ENCODE measurements around the gene GDI2. TPM values are rescaled to one million over a fixed set of nuclear protein-coding genes. Genes with fewer than 3 reads are reported as not detected.
"Not testable (repeated sequence)": the region's sequence is repeated elsewhere in the genome, so short reads cannot be mapped to it uniquely, and the experiment has no call there.

The GDI2 gene
- total RNA-seq, 1 donor from 2014 or later = 173 TPM

GRCh38 chr10:5812283-5813090 is 747 bp downstream of the GDI2 start:
- DNase-seq (ENCODE audit: low spot score in 2 of 2) = peak in 1 of 2 donors; percentile 70
- no peaks in the 10 kb centered on the region for H3K27me3 ChIP-seq
- peak overlapping the region; percentile 95 to 98 for H3K27ac ChIP-seq
- intact Hi-C loops (cut with DNase I) = loop anchor here (1.0 to 10.0 kb wide), 6 partner anchors 61 to 995 kb away; partner anchors contain the start of genes ANKRD16, RBM17 and TASOR2
- H3K4me1 ChIP-seq = peaks cover 0 to 34% of the 10 kb centered on the region in 2 donors
- no peaks in the 10 kb centered on the region for H3K9me3 ChIP-seq
- H3K4me3 ChIP-seq = peak overlapping the region; percentile 87 to 90
- no peaks in the 10 kb centered on the region for H3K36me3 ChIP-seq
- no peak for TF ChIP-seq CTCF (IDR thresholded peaks at IDR 0.05)

DNA sequence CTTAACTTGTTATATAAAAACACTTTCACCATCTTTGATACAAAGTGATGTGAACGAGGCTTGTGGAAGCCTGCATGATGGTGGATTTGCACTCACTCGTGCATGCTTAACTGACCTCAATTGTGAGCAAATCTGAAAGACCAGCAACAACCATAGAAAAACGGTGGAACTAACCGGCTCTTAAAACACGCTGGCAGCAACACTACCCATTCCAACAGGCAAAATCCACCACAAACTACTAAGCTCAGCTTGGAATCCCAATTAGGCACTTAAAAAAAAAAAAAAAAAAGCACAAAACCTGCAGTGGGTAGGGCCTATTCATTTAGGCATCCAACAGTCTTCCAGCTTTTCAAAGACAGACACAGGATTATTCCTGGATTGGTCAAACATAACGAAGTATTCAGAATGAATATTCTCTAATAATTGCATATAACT is 1.8 kb downstream of the GDI2 start:
- H3K4me1 ChIP-seq = peaks cover 0 to 34% of the 10 kb centered on the region in 2 donors
- H3K9me3 ChIP-seq = no peaks in the 10 kb centered on the region
- DNase-seq (ENCODE audit: low spot score in 2 of 2) = no peak
- H3K27ac ChIP-seq = no peak overlapping the region
- peak overlapping the region; percentile 87 to 90 for H3K4me3 ChIP-seq
- no peaks in the 10 kb centered on the region for H3K36me3 ChIP-seq
- no peak for TF ChIP-seq CTCF (IDR thresholded peaks at IDR 0.05)
- intact Hi-C loops (cut with DNase I) = loop anchor here (5.0 to 10.0 kb wide), 2 partner anchors 367 to 994 kb away; no protein-coding TSS in a partner anchor
- H3K27me3 ChIP-seq = no peaks in the 10 kb centered on the region

DNA sequence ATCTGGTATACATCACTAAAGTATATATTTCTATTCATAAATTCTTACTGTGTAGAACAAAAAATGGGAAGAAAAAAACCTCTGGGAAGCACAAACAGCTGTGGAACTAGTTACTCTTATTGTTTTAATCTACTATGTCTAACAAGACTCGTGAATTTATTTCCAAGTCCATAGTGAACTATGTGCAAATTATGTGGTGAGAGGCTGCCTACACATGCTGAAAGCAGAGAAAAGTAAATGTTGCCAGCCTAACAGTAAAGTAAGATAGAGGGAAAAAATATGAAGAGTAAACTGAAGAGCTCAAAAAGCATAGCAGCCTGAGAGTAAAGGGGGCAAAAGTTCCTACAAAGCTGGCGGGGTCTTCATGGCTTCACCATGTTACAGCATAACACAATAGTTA is 3.0 kb downstream of the GDI2 start:
- H3K36me3 ChIP-seq = no peaks in the 10 kb centered on the region
- peaks cover 0 to 36% of the 10 kb centered on the region in 2 donors for H3K4me1 ChIP-seq
- no peak for TF ChIP-seq CTCF (IDR thresholded peaks at IDR 0.05)
- intact Hi-C loops (cut with DNase I) = loop anchor here (5.0 to 10.0 kb wide), 2 partner anchors 365 to 993 kb away; no protein-coding TSS in a partner anchor
- no peaks in the 10 kb centered on the region for H3K27me3 ChIP-seq
- no peak for DNase-seq (ENCODE audit: low spot score in 2 of 2)
- no peak overlapping the region for H3K27ac ChIP-seq
- no peak overlapping the region for H3K4me3 ChIP-seq
- no peaks in the 10 kb centered on the region for H3K9me3 ChIP-seq

DNA sequence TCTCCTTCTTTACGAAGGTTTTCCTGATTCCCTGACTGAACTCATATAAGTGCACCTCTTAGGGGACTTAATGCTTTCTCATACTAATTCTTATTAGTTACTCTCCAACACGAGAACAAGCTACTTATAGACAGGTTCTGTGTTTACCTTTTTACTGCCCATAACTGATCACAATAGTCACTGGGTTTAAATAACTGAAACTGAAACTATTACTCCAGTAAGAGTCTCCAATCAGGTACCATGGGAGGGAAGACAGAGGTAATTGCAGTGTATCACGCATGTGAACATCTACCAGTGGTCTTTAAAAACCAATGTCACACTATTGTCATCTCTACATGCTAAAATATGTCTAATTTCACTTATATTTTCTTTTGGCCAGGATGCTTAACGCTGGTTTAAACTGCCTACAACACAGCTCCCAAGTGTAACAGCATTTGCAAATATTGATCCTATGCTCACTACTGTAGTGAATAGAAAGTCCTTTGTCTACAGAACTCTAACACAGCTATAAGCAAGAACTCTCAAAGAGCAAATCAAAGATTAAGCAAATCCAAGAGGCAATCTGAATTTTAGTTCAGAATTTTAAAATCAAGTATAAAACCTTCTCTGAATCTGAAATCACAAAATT is 3.6 kb downstream of the GDI2 start:
- Histone ChIP-seq H3K27me3 (no peaks in the 10 kb centered on the region), H3K27ac (no peak overlapping the region), H3K4me3 (peak overlapping the region; percentile 1 to 9), H3K36me3 (peaks cover 0 to 3% of the 10 kb centered on the region in 2 donors), H3K9me3 (no peaks in the 10 kb centered on the region), H3K4me1 (peaks cover 0 to 34% of the 10 kb centered on the region in 2 donors)
- no peak for DNase-seq (ENCODE audit: low spot score in 2 of 2)
- intact Hi-C loops (cut with DNase I) = loop anchor here (5.0 to 10.0 kb wide), 2 partner anchors 365 to 992 kb away; no protein-coding TSS in a partner anchor
- no peak for TF ChIP-seq CTCF (IDR thresholded peaks at IDR 0.05)

DNA sequence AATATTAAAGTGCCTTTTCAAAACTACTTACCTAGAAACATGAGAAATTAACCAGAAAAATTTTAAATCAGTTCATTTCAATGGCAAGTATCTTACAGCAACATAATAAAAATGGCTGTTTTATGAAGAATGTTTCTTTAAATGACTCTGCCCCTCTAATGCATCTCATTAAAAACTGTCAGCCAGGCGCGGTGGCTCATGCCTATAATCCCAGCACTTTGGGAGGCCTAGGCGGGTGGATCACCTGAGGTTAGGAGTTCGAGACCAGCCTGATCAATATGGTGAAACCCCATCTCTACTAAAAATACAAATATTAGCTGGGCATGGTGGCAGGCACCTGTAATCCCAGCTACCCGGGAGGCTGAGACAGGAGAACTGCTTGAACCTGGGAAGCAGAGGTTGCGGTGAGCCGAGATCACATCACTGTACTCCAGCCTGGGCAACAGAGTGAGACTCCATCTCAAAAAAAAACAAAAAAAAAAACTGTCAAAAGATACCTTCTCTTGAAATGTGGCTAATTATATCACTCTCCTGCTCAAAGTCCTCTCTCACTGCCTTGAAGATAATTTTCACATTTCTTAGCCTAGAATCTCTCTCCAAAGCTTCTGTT is 4.3 kb downstream of the GDI2 start:
- H3K27me3 ChIP-seq; H3K27ac ChIP-seq; H3K9me3 ChIP-seq; H3K4me3 ChIP-seq; intact Hi-C loops (cut with DNase I); H3K36me3 ChIP-seq; DNase-seq (ENCODE audit: low spot score in 2 of 2): not testable (repeated sequence)
- H3K4me1 ChIP-seq = peaks cover 0 to 27% of the 10 kb centered on the region in 2 donors

Data from ascending aorta (tissue), 2 donors.